Measurements from ENCODE around the gene ADAM33. TPM values are rescaled to one million over a fixed set of nuclear protein-coding genes. Genes with fewer than 3 reads are reported as not detected.

The ADAM33 gene
- total and polyA plus RNA-seq, 8 donors, result 4.6 to 143 (median 28.3) TPM

DNA sequence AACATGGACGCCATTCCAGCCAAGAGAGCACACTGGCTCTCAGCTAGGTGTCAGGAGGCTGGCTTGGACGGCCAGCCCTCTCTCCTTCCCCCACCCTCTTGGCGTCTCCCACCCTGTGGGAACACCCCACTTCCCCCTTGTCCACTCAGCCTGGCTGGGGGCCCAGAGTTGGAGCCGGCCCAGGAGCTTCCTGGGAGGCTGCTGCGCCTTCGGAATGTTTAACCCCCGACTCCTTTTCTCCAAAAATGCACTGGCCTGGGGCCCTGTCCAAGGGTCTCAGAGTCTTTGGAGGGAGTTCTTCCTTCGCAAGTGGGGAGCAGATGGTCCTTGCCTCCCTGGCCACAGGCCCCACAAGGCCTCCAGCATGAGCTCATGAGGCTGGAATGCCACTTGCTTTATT, 4.1 kb downstream of the ADAM33 start:
- intact Hi-C loops (cut with DNase I; ENCODE audit: low total_unique reads), result loop anchor here (10.0 kb wide), 2 partner anchors 87 to 417 kb away; partner anchors contain the start of gene ADISSP

DNA sequence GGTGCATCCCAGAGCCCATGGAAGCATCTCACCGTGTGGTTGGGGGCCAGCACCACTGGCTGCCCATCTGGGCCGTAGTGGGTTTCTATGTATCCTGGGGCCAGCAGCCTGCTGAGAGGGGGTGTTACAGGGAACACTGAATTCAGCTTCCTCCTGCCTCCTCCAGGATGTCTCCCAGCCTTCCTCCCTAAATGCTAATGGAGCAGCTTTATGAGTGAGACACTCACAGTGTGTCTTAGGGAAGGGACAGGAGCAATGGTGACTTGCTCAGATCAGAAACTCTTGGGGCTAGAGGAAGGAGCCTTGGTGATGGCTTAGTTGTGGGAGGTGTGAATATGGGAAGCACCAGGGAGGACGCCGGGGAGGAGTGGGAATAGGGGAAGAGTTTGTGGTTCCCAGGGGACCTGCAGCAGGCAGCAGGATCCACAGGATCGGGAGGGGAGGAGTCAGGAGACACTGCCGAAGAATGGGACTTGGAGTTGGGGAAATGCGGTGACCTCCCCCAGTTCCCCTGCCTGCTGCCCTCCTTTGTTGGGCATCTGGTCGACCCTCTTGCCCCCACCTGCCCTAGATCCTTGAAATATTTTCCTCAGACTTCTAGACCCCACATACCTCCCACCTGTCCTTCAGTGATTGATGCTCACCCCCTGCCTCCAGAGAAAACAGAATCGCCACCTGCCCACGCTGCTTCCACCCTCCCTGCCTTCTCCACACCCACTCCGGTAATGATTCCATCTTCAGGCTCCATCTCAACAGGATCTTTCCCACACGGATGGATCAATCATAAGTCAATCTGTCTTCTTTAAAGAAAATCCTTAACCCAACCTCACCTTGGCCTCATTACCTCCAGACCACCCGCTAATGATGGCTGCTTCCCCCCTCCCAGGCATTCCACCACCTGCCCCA, 6.6 kb downstream of the ADAM33 start:
- Histone ChIP-seq H3K27ac (no peak overlapping the region), H3K36me3 (peaks cover 0 to 57% (median 23%) of the 10 kb centered on the region in 4 donors), H3K27me3 (peaks cover 0 to 71% (median 43%) of the 10 kb centered on the region in 3 donors), H3K4me1 (peaks cover 19 to 44% (median 41%) of the 10 kb centered on the region in 4 donors), H3K9me3 (no peaks in the 10 kb centered on the region), H3K4me3 (no peak overlapping the region)
- 43 to 61% (median 47%) methylated on average over 13 of the region's 13 CpGs for whole genome bisulfite sequencing, 5 donors
- no peak for DNase-seq
- intact Hi-C loops (cut with DNase I; ENCODE audit: low total_unique reads), result loop anchor here (10.0 kb wide), 2 partner anchors 90 to 420 kb away; partner anchors contain the start of gene ADISSP
- no peak for TF ChIP-seq POLR2A (IDR thresholded peaks at IDR 0.05)
- TF ChIP-seq, protein P1, sequence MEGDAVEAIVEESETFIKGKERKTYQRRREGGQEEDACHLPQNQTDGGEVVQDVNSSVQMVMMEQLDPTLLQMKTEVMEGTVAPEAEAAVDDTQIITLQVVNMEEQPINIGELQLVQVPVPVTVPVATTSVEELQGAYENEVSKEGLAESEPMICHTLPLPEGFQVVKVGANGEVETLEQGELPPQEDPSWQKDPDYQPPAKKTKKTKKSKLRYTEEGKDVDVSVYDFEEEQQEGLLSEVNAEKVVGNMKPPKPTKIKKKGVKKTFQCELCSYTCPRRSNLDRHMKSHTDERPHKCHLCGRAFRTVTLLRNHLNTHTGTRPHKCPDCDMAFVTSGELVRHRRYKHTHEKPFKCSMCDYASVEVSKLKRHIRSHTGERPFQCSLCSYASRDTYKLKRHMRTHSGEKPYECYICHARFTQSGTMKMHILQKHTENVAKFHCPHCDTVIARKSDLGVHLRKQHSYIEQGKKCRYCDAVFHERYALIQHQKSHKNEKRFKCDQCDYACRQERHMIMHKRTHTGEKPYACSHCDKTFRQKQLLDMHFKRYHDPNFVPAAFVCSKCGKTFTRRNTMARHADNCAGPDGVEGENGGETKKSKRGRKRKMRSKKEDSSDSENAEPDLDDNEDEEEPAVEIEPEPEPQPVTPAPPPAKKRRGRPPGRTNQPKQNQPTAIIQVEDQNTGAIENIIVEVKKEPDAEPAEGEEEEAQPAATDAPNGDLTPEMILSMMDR (IDR thresholded peaks at IDR 0.05), result no peak
- no peak for TF ChIP-seq POLR2AphosphoS5 (IDR thresholded peaks at IDR 0.05)
- no peak for TF ChIP-seq EP300 (IDR thresholded peaks at IDR 0.05)

More for the DNA sequence above, 4.1 kb downstream of the ADAM33 start:
- peak in 1 of 2 donors; percentile 85 for DNase-seq
- 30 to 61% (median 53%) methylated on average over 8 of the region's 8 CpGs for WGBS, 5 donors
- Histone ChIP-seq H3K4me3 (no peak overlapping the region), H3K4me1 (peaks cover 29 to 61% (median 56%) of the 10 kb centered on the region in 4 donors), H3K36me3 (peaks cover 0 to 33% (median 11%) of the 10 kb centered on the region in 4 donors), H3K27me3 (peaks cover 0 to 72% (median 50%) of the 10 kb centered on the region in 3 donors), H3K27ac (peak overlapping the region in 4 of 5 donors; percentile 61 to 87 (median 84)), H3K9me3 (no peaks in the 10 kb centered on the region)
- TF ChIP-seq, protein P1 (IDR thresholded peaks at IDR 0.05), result no peak
- no peak for TF ChIP-seq EP300 (IDR thresholded peaks at IDR 0.05)
- no peak for TF ChIP-seq POLR2AphosphoS5 (IDR thresholded peaks at IDR 0.05)
- no peak for TF ChIP-seq POLR2A (IDR thresholded peaks at IDR 0.05)

DNA sequence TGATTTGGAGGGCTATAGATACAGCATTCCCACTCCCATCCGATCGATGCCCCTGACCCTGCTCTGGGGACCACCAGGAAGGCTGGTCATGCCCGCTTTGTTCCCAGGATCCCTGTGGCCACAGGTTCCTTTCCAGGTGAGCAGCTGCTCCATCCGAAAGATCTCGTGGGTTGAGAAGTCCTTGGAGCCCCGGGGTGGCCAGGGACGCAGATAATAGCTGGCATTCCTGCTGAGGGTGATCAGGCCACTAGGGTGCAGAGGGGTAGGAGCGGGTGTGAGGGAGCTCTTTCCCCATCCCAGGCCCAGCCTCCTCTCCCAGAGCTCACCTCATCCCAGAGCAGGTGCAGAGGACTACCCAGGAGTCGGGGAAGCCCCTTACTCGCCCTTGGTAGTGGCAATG, 7.4 kb downstream of the ADAM33 start:
- Histone ChIP-seq H3K4me1 (peaks cover 19 to 37% (median 34%) of the 10 kb centered on the region in 4 donors), H3K27ac (no peak overlapping the region), H3K4me3 (no peak overlapping the region), H3K9me3 (no peaks in the 10 kb centered on the region), H3K27me3 (peaks cover 0 to 71% (median 42%) of the 10 kb centered on the region in 3 donors), H3K36me3 (peaks cover 0 to 62% (median 24%) of the 10 kb centered on the region in 4 donors)
- intact Hi-C loops (cut with DNase I; ENCODE audit: low total_unique reads), result loop anchor here (10.0 kb wide), 2 partner anchors 90 to 420 kb away; partner anchors contain the start of gene ADISSP
- WGBS, 5 donors, result 61 to 81% (median 65%) methylated on average over 8 to 10 of the region's 10 CpGs
- DNase-seq, result no peak
- TF ChIP-seq, protein P1 (IDR thresholded peaks at IDR 0.05), result no peak
- no peak for TF ChIP-seq POLR2A (IDR thresholded peaks at IDR 0.05)
- TF ChIP-seq EP300 (IDR thresholded peaks at IDR 0.05), result no peak
- no peak for TF ChIP-seq POLR2AphosphoS5 (IDR thresholded peaks at IDR 0.05)
